ENCODE results near the gene UFL1.
"Not testable (repeated sequence)": the region's sequence is repeated elsewhere in the genome, so short reads cannot be mapped to it uniquely, and the experiment has no call there.

UFL1 gene
- total RNA-seq = 42.4 to 116 (median 63.3) reads per million in 9 experiments

DNA sequence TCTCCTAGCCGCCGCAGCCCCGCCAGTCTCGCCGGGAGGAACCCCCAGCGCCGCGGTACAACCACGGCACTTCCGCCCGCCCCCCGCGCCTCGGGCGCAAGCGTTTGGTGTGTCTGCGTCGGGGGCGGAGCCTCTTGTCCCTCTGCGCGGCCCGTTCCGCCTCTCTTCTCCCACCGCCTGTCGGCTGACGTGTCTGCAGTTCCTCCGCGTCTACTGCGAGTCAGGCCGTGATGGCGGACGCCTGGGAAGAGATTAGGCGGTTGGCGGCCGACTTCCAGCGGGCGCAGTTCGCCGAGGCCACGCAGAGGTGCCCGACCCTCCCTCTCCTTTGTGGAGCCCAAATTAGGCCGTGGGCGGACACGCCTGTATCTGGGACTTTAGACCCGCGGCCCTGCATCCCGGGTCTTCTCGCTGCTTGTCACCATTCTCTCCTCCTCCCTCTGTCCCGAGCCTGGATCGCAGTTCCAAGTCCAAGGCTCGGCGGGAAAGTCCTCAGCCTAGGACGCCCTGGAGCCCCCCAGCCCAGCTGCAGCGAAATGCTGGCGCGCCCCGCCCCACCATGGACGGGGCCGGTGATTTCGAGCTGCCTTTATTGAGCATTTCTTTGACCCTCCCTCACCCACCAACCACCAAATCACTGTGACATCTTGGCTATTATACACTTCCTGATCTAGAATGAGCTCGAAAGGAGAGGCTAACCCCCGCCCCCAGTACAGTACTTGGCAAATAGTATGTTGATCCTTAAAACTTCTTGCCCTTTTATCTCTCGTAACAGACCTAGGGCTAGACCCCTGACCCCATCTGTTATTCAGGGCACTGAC, at the start of gene UFL1:
TSS of gene UFL1 (plus strand) at position 163 of the 821 bp plus-strand sequence. CDS start at position 231, 68 bp downstream.
- Mint-ChIP-seq H3K4me1 (ENCODE audit: low read depth in 2 of 2) (peaks cover 16 to 17% of the 10 kb centered on the region in 2 donors), H3K27ac (peak within 1 kb of the TSS; percentile 100), H3K27me3 (no peaks in the 10 kb centered on the region), H3K9me3 (no peaks in the 10 kb centered on the region), H3K4me3 (peak within 1 kb of the TSS; percentile 98 to 99), H3K36me3 (ENCODE audit: insufficient read depth) (peaks cover 36% of the 10 kb centered on the region)
- ATAC-seq (replicated peaks) (peak; percentile 90), DNase-seq (peak; percentile 94 to 95 (median 94))

DNA sequence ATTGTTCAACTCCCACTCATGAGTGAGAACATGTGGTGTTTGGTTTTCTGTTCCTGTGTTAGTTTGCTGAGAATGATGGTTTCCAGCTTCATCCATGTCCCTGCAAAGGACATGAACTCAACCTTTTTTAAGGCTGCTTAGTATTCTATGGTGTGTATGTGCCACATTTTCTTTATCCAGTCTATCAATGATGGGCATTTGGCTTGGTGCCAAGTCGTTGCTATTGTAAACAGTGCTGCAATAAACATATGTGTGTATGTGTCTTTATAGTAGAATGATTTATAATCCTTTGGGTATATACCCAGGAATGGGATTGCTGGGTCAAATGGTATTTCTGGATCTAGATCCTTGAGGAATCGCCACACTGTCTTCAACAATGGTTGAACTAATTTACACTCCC, 49.3 kb upstream of the UFL1 start:
- not testable (repeated sequence) for H3K4me1 Mint-ChIP-seq (ENCODE audit: low read depth in 2 of 2); H3K4me3 Mint-ChIP-seq; H3K36me3 Mint-ChIP-seq (ENCODE audit: insufficient read depth); H3K27ac Mint-ChIP-seq; H3K27me3 Mint-ChIP-seq; H3K9me3 Mint-ChIP-seq; ATAC-seq (replicated peaks); DNase-seq

DNA sequence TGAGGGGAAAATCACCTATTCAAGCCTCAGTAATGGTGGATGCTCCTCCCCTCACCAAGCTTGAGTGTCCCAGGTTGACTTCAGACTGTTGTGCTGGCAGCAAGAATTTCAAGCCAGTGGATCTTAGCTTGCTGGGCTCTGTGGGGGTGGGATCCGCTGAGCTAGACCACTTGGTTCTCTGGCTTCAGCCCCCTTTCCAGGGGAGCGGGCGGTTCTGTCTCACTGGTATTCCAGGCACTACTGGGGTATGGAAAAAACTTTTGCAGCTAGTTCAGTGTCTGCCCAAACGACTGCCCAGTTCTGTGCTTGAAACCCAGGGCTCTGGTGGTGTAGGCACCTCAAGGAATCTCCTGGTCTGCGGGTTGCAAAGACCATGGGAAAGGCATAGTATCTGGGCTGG, 42.9 kb upstream of the UFL1 start:
- no peaks in the 10 kb centered on the region for H3K36me3 Mint-ChIP-seq (ENCODE audit: insufficient read depth)
- no peaks in the 10 kb centered on the region for H3K27me3 Mint-ChIP-seq
- ATAC-seq (replicated peaks) (no peak), DNase-seq (no peak)
- no peaks in the 10 kb centered on the region for H3K4me1 Mint-ChIP-seq (ENCODE audit: low read depth in 2 of 2)
- no peak overlapping the region for H3K27ac Mint-ChIP-seq
- no peaks in the 10 kb centered on the region for H3K9me3 Mint-ChIP-seq
- no peak overlapping the region for H3K4me3 Mint-ChIP-seq

DNA sequence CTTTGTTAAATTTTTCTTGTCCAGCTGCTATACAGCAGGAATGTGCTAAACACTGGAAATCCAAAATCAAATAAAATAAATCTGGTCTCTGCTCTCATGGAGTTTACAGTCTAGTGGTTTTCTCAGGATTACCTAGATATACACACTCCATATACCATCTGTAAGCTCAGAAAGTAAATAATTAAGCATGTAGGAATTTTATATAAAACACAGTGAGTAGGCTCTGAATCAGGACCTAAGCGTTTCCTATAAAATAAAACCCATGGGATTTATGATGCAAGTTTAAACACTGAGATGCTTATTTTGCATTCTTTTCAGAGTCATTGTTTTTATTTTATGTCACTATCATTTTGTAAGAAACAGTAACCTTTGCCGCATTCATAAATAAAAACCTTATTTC, 29.7 kb upstream of the UFL1 start:
- DNase-seq (no peak), ATAC-seq (replicated peaks) (no peak)
- Mint-ChIP-seq H3K27ac (no peak overlapping the region), H3K9me3 (peaks cover 0 to 13% of the 10 kb centered on the region in 2 donors), H3K36me3 (ENCODE audit: insufficient read depth) (no peaks in the 10 kb centered on the region), H3K4me1 (ENCODE audit: low read depth in 2 of 2) (peaks cover 0 to under 1% of the 10 kb centered on the region in 2 donors), H3K4me3 (no peak overlapping the region), H3K27me3 (peaks cover 9 to 15% of the 10 kb centered on the region in 2 donors)

DNA sequence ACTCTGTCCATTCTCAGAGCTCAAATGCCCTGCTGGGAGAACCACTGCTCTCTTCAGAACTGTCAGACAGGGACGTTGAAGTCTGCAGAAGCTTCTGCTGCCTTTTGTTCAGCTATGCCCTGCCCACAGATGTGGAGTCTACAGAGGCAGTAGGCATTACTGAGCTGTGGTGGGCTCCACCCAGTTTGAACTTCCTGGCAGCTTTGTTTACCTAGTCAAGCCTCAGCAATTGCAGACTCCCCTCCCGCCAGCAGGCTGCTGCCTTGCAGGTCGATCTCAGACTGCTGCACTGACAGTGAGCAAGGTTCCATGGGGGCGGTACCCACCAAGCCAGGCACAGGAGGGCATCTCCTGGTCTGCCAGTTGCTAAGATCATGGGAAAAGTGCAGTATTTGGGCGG, 21.8 kb upstream of the UFL1 start:
- Mint-ChIP-seq H3K9me3 (no peaks in the 10 kb centered on the region), H3K4me1 (ENCODE audit: low read depth in 2 of 2) (peaks cover 33 to 35% of the 10 kb centered on the region in 2 donors), H3K27ac (peak overlapping the region; percentile 4 to 9), H3K4me3 (peak overlapping the region; percentile 71 to 74), H3K36me3 (ENCODE audit: insufficient read depth) (peaks cover 4% of the 10 kb centered on the region), H3K27me3 (no peaks in the 10 kb centered on the region)
- ATAC-seq (replicated peaks) = peak; percentile 99
- peak; percentile 65 to 72 (median 70) for DNase-seq

DNA sequence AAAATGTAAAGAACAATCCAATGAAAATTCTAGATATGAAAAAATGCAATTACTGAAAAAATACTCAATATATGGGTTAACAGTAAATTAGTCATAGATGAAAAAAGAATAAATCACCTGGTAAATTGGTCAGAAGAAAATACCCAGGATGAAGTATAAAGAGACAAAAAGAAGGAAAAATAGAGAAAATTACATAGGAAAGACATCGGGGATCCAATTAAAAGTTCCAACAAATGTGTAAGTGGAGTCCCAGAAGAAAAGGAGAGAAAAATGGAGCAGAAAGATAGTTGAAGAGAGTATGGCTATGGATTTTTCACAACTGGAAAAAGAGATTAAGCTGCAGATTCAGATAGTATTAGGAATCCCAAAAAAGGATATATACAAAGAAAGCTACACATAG, 18.7 kb upstream of the UFL1 start:
- H3K36me3 Mint-ChIP-seq (ENCODE audit: insufficient read depth) = peaks cover 4% of the 10 kb centered on the region
- H3K9me3 Mint-ChIP-seq = no peaks in the 10 kb centered on the region
- DNase-seq (no peak), ATAC-seq (replicated peaks) (no peak)
- H3K4me3 Mint-ChIP-seq = no peak overlapping the region
- H3K27me3 Mint-ChIP-seq = no peaks in the 10 kb centered on the region
- peaks cover 25% of the 10 kb centered on the region in 2 donors for H3K4me1 Mint-ChIP-seq (ENCODE audit: low read depth in 2 of 2)
- no peak overlapping the region for H3K27ac Mint-ChIP-seq

DNA sequence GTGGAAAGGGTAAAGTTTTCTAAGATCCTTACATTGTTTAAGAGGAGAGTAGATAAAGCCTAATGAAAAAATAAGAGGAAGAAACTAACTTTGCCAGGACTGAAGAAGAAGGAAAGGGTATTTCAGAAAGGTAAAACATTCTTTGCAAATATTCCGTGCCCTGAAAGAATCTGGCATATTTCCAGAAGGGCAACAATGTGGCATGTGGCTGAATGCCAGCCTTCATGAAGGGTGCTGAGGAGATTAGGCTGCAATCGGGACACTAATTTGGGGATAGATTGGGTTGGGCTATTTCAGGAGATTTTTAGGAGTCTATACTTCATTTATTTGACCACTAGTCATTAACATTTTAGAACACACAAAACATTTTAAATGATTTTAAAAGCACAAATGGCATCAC, 16.2 kb upstream of the UFL1 start:
- H3K36me3 Mint-ChIP-seq (ENCODE audit: insufficient read depth) = no peaks in the 10 kb centered on the region
- peaks cover 2 to 3% of the 10 kb centered on the region in 2 donors for H3K4me1 Mint-ChIP-seq (ENCODE audit: low read depth in 2 of 2)
- no peaks in the 10 kb centered on the region for H3K27me3 Mint-ChIP-seq
- H3K27ac Mint-ChIP-seq = no peak overlapping the region
- peaks cover 3 to 9% of the 10 kb centered on the region in 2 donors for H3K9me3 Mint-ChIP-seq
- ATAC-seq (replicated peaks) (no peak), DNase-seq (no peak)
- H3K4me3 Mint-ChIP-seq = no peak overlapping the region

DNA sequence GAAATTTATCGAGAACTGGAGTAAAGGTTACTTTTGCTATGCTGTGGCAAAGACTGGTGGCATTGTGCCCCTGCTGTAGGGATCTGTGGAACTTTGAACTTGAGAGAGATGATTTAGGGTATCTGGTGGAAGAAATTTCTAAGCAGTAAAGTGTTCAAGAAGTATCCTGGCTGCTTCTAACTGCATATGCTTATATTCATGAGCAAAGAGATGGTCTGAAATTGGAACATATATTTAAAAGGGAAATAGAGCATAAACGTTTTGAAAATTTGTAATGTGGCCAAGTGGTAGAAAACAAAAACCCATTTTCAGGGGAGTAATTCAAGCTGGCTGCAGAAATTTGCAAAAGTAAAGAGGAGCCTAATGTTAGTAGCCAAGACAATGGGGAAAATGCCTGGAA, 12.3 kb upstream of the UFL1 start:
- Mint-ChIP-seq H3K27ac (no peak overlapping the region), H3K9me3 (peaks cover 3 to 9% of the 10 kb centered on the region in 2 donors), H3K27me3 (no peaks in the 10 kb centered on the region), H3K4me1 (ENCODE audit: low read depth in 2 of 2) (no peaks in the 10 kb centered on the region), H3K4me3 (no peak overlapping the region), H3K36me3 (ENCODE audit: insufficient read depth) (no peaks in the 10 kb centered on the region)
- DNase-seq (no peak), ATAC-seq (replicated peaks) (no peak)

DNA sequence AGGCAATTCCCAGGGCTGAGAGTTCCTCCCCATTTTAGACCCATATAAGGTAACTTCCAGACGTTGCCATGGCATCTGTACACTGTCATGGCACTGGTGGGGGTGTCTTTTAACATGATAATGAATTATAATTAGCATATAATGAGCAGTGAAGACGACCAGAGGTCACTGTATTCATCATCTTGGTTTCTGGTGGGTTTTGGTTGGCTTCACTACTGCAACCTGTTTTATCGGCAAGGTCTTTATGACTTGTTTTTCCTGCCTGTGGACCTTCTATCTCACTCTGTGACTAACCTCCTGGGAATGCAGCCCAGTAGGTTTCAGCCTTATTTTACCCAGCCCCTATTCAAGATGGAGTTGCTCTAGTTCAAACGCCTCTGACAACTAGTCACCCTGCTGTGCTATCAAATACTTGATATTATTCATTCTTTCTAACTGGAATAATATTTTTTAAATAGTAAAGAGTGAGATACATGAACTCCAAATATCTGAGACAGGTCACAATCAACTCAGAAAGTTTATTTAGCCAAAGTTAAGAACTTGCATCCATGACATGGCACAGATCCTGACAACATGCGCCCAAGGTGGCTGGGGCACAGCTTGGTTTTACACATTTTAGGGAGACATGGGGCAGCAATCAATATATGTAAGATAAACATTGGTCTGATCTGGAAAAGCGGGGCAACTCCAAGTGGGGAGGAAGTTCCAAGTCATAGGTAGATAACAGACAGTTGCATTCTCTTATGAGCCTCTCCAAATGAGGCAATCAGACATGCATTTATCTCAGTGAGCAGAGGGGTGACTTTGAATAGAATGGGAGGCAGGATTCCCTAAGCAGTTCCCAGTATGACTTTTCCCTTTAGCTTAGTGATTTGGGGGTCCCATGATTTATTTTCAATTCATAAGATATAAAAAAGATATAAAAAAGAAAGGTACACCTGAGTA, 1.2 kb upstream of the UFL1 start:
- ATAC-seq (replicated peaks) (no peak), DNase-seq (no peak)
- H3K27ac Mint-ChIP-seq = peak overlapping the region in 1 of 2 donors; percentile 100
- H3K36me3 Mint-ChIP-seq (ENCODE audit: insufficient read depth) = peaks cover 24% of the 10 kb centered on the region
- peak overlapping the region; percentile 98 to 99 for H3K4me3 Mint-ChIP-seq
- no peaks in the 10 kb centered on the region for H3K27me3 Mint-ChIP-seq
- H3K9me3 Mint-ChIP-seq = no peaks in the 10 kb centered on the region
- peaks cover 16 to 17% of the 10 kb centered on the region in 2 donors for H3K4me1 Mint-ChIP-seq (ENCODE audit: low read depth in 2 of 2)

DNA sequence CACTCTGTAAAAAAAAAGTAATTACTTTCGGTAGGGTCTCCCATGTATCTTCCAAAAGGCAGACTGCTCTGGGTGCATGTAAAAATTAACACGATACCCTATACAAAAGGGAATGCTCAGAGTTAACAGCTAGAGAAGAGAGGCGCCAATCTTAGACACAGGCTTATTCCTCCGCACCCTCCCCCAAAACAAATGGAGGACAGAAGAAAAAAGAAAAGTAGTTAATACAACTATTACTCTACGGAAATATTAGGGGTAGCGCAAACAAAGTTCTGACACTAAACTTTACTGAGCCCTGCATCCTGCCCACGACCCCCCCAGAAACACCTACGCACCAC, 331 bp upstream of the UFL1 start:
- DNase-seq (no peak), ATAC-seq (replicated peaks) (no peak)
- Mint-ChIP-seq H3K27ac (peak overlapping the region; percentile 100), H3K36me3 (ENCODE audit: insufficient read depth) (peaks cover 30% of the 10 kb centered on the region), H3K4me3 (peak overlapping the region; percentile 98 to 99), H3K9me3 (no peaks in the 10 kb centered on the region), H3K4me1 (ENCODE audit: low read depth in 2 of 2) (peaks cover 16 to 17% of the 10 kb centered on the region in 2 donors), H3K27me3 (no peaks in the 10 kb centered on the region)

DNA sequence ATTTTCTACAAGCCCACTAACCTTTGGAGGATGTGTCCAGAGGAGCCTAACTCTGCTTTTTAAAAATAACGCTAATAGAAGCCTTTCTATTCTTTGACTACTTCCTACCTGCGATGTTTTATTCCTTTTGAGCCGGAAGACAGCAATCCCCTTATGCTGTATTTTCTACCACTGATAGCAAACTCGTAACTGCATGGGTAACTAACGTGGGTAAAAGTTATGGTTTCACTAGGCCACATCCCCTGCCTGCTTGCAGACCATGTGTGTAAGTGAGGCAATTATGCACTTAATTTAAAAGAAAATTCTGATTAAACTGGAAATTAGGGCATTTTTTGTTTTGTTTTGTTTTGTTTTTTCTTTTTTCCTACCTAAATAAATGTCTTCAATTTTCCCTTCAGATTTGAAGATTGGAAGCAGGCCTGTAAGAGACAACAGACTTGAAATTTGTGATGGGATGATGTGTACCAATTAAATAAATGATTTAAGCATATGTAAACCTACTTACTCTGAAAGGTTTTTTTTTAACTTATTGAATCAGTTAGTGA, 931 bp downstream of the UFL1 start:
- DNase-seq (peak in 1 of 3 experiments; percentile 10), ATAC-seq (replicated peaks) (no peak)
- H3K9me3 Mint-ChIP-seq = no peaks in the 10 kb centered on the region
- H3K4me3 Mint-ChIP-seq = peak overlapping the region; percentile 98 to 99
- peaks cover 43% of the 10 kb centered on the region for H3K36me3 Mint-ChIP-seq (ENCODE audit: insufficient read depth)
- H3K27ac Mint-ChIP-seq = peak overlapping the region; percentile 100
- no peaks in the 10 kb centered on the region for H3K27me3 Mint-ChIP-seq
- H3K4me1 Mint-ChIP-seq (ENCODE audit: low read depth in 2 of 2) = peaks cover 15 to 17% of the 10 kb centered on the region in 2 donors

DNA sequence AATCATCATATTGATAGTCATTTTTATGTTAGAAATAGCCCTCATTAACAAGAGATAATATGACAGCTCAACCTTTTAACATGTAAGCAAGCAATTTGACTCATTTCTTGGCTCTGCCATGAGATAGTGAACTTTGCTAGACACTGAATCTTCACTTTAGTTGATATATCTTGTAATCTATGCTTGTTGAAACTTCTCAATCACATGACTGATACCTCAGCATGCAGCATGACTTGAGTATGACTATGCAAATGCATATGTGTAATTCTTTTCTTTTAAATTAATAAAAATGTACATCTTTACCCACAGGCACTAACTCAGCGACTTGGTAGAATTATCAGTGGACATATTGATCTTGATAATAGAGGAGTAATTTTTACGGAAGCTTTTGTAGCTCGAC, 6.6 kb downstream of the UFL1 start:
- DNase-seq (no peak), ATAC-seq (replicated peaks) (no peak)
- Mint-ChIP-seq H3K4me1 (ENCODE audit: low read depth in 2 of 2) (peaks cover 9 to 21% of the 10 kb centered on the region in 2 donors), H3K4me3 (no peak overlapping the region), H3K9me3 (no peaks in the 10 kb centered on the region), H3K27ac (no peak overlapping the region), H3K36me3 (ENCODE audit: insufficient read depth) (peaks cover 67% of the 10 kb centered on the region), H3K27me3 (no peaks in the 10 kb centered on the region)

DNA sequence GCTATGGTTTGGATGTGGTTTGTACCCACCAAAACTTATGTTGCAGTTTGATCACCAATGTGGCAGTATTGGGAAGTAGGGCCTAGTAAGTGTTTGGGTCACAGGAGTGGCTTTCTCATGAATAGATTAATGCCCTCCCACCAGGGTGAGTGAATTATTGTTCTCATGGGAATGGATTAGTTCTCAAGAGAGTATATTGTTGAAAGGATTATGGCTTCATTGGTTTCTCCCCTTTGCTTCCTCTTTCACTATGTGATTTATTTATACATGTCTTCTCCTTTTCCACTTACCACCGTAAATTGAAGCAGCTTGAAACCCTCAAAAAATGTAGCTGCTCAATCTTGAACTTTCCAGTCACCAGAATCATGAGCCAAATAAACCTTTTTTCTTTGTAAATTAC, 10.8 kb downstream of the UFL1 start:
- Mint-ChIP-seq H3K27ac (no peak overlapping the region), H3K36me3 (ENCODE audit: insufficient read depth) (peaks cover 58% of the 10 kb centered on the region), H3K9me3 (no peaks in the 10 kb centered on the region), H3K27me3 (no peaks in the 10 kb centered on the region), H3K4me3 (no peak overlapping the region), H3K4me1 (ENCODE audit: low read depth in 2 of 2) (peaks cover 9 to 21% of the 10 kb centered on the region in 2 donors)
- no peak for ATAC-seq (replicated peaks)
- no peak for DNase-seq

Data from effector memory CD8-positive, alpha-beta T cell (primary cell).